ENCODE measurements around the gene MEIS3.
A peak's percentile ranks its signal among the peaks of the same experiment; 100 is the strongest.

The MEIS3 gene

GRCh38 chr19:47436712-47437401 lies 17.5 kb upstream of the MEIS3 start:
- peak; percentile 71 for DNase-seq (ENCODE audit: extremely low spot score, insufficient read length, low read depth)
- peak; percentile 94 for FAIRE-seq

DNA sequence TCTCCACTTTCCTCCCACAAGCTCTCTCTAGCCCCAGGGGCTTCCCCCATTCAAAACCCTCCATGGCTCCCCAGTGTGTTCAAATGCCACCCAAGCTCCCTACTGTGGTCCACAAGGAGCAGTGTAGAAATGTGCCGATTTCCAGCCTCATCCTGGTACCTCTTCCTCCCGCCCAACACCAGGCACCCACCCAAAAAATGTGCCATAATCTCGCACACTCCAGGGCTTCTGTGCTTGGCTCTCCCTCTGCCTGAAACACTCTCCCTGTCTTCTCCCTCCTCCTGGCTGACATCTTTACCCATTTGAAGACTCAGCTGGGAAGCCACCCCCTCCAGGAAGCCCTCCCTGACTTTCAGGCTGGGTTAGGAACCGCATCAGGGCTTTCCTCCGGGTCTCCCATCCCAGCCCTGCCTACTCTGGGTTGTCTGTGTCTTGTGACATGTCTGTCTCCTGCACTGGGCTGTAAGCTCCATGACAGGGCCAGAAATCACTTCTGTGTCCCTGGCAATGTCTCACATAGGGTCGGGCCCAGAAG lies 16.6 kb upstream of the MEIS3 start:
- no peak for DNase-seq (ENCODE audit: extremely low spot score, insufficient read length, low read depth)
- no peak for FAIRE-seq

GRCh38 chr19:47435196-47435595 lies 15.9 kb upstream of the MEIS3 start:
- FAIRE-seq = peak; percentile 79

GRCh38 chr19:47434088-47434487 lies 14.8 kb upstream of the MEIS3 start:
- DNase-seq (ENCODE audit: extremely low spot score, insufficient read length, low read depth) = no peak
- FAIRE-seq = no peak

More at GRCh38 chr19:47435196-47435595, 15.9 kb upstream of the MEIS3 start:
- no peak for DNase-seq (ENCODE audit: extremely low spot score, insufficient read length, low read depth)

GRCh38 chr19:47433121-47433520 lies 13.8 kb upstream of the MEIS3 start:
- no peak for FAIRE-seq
- DNase-seq (ENCODE audit: extremely low spot score, insufficient read length, low read depth) = no peak

DNA sequence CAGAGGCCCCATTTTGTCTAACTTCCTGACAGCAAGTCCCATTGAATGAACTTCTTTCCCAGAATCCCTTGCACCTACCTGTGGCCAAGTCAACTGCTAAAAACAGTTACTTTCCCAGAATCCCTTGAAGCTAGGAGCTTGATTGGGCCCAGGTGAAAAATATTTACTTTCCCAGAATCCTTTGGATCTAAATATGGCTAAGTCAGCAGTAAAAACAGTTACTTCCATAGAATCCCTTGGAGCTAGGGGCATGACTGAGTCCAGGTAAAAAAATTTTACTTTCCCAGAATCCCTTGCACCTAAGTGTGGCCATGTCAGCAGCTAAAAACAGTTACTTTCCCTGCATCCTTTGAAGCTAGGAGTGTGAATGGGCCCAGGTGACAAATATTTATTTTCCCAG lies 13.2 kb upstream of the MEIS3 start:
- FAIRE-seq (no peak), DNase-seq (ENCODE audit: extremely low spot score, insufficient read length, low read depth) (no peak)

DNA sequence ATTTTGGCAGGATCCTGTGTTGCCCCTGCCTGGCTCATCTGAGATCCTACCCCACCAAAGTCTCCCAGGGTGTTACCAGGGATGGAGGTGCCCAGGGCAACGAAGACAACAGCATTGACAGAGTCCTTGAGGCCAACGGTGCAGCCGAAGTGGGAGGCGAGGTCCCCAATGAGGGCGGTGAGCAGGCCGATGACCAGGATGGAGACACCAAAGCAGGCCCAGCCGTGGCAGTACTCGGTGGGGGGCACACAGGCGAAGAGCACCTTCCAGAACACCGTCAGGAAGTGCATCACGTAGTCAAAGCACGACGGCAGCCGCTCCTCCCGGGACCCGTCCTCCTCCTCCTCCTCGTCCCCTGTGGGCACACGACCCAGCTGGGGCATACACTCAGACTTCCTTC lies 12.8 kb upstream of the MEIS3 start:
- DNase-seq (ENCODE audit: extremely low spot score, insufficient read length, low read depth) = no peak
- no peak for FAIRE-seq

- FAIRE-seq = no peak
- no peak for DNase-seq (ENCODE audit: extremely low spot score, insufficient read length, low read depth)
Observed at GRCh38 chr19:47430041-47430802, 10.9 kb upstream of the MEIS3 start.

DNA sequence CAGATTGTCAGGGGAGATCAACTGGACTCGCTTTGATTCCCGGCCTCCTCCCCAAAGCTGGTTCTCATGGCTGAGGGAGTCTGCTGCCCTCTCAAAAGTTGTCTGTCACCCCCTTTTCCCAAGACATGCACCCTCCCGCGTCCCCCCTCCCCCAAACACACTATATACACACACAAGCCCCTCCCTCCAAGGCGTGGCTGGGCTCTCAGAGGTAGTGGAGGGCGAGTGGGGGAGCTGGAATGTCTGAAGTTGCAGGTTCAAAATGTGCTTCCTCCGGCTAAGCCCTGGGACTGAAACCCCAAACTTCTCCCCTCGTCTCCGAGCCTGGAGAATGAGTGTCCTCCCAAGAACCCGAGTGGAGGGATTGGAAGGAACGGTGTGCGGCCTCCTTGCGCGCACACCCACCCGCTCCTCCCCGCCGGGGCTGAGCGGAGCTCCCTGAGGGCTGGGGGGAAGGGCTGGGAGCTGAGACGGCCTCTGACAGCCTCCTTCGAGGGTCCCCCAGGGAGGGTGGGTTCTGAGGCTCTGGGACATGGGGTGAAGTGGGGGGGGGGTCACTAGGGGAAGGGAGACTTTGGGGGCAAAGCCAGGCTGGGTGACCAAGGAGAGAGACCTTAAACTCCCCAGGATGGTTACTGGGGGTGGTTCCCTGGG lies 9.9 kb upstream of the MEIS3 start:
- DNase-seq (ENCODE audit: extremely low spot score, insufficient read length, low read depth) (no peak), FAIRE-seq (no peak)

DNA sequence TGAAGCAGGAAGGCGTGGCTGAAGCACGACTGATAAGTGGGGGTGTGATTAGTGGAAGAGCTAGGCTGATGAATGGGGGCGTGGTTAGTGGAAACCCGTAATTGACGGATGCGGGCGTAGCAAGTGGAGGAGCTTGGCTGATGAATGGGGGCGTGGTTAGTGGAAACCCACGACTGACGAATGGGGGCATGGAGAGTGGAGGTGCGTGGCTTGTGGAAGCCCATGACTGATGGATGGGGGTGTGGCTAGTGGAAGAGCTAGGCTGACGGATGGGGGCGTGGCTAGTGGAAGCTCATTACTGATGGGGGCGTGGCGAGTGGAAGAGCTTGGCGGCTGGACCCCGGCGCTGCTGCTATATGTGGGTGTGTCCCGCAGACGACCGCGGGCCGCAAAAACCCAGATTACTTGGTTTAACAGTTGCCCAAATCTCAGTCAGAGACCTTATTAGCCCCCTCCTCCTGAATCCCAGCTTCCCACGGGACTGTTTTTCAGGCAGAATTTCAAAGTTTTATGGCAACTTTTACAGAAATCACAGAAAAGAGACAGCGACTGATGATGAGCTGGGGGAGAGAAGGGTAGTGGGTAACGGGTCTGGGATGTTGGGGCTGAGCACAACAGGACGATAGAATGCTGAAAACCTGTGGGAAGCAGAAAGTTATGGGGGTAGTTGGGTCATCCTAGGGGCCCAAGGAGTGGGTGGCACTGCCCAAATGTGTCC lies 9.0 kb upstream of the MEIS3 start:
- DNase-seq (ENCODE audit: extremely low spot score, insufficient read length, low read depth) = peak; percentile 65
- FAIRE-seq = peak; percentile 89

DNA sequence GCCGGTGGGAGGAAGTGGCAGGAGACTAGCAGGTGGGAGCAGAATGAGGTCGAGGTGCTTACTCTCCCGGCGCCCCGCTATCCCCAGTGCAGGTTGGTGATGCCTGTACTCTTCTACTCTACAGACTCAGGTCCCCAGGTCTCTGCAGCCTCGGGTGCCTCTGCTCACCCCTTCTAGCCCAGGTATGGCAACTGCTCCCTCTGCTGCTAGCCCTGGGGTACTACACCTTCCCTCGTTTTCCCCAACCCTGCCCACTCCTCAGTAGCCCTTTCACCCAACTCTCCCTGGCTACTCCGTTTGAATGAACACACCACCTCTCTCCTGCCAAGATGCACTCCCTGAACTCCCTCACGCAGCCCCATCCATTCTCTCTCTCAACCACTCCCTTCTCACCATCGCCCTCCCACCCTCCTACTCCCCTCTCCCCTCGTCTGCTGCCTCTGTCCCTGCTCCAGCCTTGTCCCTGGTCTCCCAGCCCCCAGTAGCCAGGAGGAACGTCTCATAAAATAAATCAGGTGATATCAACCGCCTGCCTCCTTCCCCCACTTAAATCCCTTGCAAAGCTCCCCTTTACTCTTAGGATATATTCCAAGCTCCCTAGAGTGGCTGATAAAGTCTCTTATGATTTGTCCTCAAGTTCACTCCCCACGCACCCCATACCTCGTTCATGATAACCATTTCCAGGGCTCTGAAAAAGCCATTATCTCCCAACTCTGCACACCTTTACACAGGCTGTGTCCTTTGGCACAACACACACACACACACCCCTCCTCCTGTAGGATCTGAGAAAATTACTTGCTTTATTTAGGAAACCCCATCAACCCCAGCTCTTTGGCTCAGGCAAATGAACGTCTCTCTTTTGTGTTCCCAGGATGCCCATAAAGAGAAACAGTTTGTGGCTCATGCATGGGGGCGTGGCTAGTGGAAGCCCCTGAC lies 8.2 kb upstream of the MEIS3 start:
- DNase-seq (ENCODE audit: extremely low spot score, insufficient read length, low read depth) (peak; percentile 60), FAIRE-seq (peak; percentile 79)

GRCh38 chr19:47423203-47423882 lies 4.0 kb upstream of the MEIS3 start:
- FAIRE-seq = no peak

GRCh38 chr19:47422417-47423163 lies 3.3 kb upstream of the MEIS3 start:
- FAIRE-seq = no peak
- no peak for DNase-seq (ENCODE audit: extremely low spot score, insufficient read length, low read depth)

More at GRCh38 chr19:47423203-47423882, 4.0 kb upstream of the MEIS3 start:
- DNase-seq (ENCODE audit: extremely low spot score, insufficient read length, low read depth) = no peak

DNA sequence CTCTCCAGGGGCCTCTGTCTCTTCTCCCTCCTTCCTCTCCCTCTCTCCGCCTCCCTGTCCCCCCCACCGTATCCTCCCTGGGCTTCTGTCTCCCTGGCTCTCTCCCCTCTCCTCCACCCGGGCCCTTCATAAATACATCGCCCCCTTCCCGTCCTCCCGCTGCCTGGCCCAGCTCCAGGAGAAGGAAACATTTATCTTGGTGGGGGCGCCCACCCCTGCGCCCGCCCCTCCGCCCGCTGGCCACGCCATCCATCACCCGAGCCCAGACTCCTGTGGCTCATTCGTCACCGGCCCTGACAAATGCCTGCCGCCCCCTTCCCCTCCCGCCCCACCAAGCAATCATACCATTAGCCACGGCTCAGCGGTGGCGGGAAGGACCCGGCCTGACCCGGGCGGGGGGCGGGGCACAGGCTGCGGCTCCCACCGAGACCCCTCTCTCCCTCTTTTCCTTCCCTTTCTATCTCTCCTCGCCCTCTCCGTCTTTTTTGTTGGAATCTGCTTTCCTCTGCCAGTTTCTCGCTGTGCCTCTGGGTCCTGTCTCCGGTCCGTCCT lies 2.6 kb upstream of the MEIS3 start:
- DNase-seq (ENCODE audit: extremely low spot score, insufficient read length, low read depth) (no peak), FAIRE-seq (no peak)

GRCh38 chr19:47421244-47421786 lies 2.0 kb upstream of the MEIS3 start:
- FAIRE-seq (no peak), DNase-seq (ENCODE audit: extremely low spot score, insufficient read length, low read depth) (no peak)

GRCh38 chr19:47419789-47420188 lies 462 bp upstream of the MEIS3 start:
- DNase-seq (ENCODE audit: extremely low spot score, insufficient read length, low read depth) = no peak
- no peak for FAIRE-seq

DNA sequence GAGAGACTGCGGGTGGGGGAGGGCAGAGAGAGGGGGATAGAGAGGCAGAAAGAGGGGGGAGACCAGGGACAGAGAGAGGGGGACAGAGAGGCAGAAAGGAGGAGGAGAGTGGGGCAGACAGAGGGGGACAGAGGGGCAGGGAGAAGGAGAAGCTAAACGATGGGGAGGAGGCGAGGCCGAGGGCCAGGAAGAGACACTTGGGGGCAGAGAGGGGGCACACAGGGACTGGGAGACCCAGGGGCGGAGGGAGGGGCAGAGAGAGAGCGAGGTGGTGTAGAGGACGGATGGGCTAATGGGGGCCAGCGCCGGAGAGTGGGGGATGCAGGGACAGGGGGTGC lies 666 bp downstream of the MEIS3 start:
- FAIRE-seq (no peak), DNase-seq (ENCODE audit: extremely low spot score, insufficient read length, low read depth) (no peak)
